Measurements from ENCODE around the gene MKNK2. TPM values are rescaled to one million over a fixed set of nuclear protein-coding genes. Genes with fewer than 3 reads are reported as not detected.

MKNK2 gene
- total and polyA plus RNA-seq, 10 of the 15 experiments (the other 5 are each of a cell fraction or from before 2014, with no cell fraction given): 9.6 to 365 (median 69.9) TPM

DNA sequence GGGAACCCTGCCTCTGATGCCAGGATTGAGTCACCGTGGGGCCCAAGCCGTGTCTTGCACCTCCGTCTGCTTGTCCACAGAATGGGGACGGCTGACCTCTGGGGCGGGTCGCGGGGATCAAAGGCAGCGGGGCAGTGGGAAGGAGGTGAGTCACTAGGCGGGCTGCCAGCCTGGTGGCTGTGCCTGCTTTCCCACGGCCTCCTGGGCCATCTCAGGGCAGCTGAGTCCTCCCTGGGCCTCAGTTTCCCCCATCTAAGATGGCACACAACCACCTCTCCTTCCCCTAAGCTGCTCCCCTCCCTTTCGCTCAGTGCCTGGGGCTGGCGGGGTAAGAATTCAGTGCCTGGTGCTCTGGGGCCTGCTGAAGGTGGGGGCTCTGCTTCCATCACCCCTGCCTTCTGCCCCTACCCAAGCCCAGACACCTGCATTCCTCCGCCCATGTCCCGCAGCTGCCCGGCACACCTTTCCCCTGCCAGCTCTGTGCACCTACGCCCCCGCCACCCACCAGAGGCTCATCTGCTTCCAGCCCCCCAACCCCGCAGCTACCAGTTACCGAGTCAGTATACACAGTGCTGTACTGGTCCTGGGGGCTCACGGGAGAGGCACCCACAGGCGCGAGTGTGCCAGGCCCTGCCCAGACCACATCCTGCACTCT is 3.5 kb downstream of the MKNK2 start:
- ATAC-seq: peak; percentile 0; the same call in 1 of the 3 replicates
- TF ChIP-seq ASH2L (IDR thresholded peaks at IDR 0.05; ENCODE audit: borderline replicate concordance, low read depth) (no peak), JUND (IDR thresholded peaks at IDR 0.05; ENCODE audit: low read depth, low read length) (no peak), SMAD5 (IDR thresholded peaks at IDR 0.05; ENCODE audit: low read depth) (no peak), MTA2 (IDR thresholded peaks at IDR 0.05; ENCODE audit: low read depth) (no peak), CHD1 (IDR thresholded peaks at IDR 0.05; ENCODE audit: low read depth, low read length) (no peak), ESRRA (IDR thresholded peaks at IDR 0.05; ENCODE audit: low read length) (no peak), EP300 (IDR thresholded peaks at IDR 0.05; ENCODE audit: borderline replicate concordance in 1 of 2, control insufficient read depth in 1 of 2, low read depth in 2 of 2, low read length in 2 of 2) (no peak), MXI1 (IDR thresholded peaks at IDR 0.05; ENCODE audit: low read depth, low read length) (no peak), BACH1 (IDR thresholded peaks at IDR 0.05; ENCODE audit: borderline replicate concordance) (0 out of 2 replicates have a peak, but pooled peaks have one; percentile 5), ZBED1 (IDR thresholded peaks at IDR 0.05; ENCODE audit: borderline replicate concordance) (no peak), EZH2 (IDR thresholded peaks at IDR 0.05; ENCODE audit: borderline replicate concordance, control insufficient read depth, low read depth, low read length) (no peak)
- TF ChIP-seq, protein P1, sequence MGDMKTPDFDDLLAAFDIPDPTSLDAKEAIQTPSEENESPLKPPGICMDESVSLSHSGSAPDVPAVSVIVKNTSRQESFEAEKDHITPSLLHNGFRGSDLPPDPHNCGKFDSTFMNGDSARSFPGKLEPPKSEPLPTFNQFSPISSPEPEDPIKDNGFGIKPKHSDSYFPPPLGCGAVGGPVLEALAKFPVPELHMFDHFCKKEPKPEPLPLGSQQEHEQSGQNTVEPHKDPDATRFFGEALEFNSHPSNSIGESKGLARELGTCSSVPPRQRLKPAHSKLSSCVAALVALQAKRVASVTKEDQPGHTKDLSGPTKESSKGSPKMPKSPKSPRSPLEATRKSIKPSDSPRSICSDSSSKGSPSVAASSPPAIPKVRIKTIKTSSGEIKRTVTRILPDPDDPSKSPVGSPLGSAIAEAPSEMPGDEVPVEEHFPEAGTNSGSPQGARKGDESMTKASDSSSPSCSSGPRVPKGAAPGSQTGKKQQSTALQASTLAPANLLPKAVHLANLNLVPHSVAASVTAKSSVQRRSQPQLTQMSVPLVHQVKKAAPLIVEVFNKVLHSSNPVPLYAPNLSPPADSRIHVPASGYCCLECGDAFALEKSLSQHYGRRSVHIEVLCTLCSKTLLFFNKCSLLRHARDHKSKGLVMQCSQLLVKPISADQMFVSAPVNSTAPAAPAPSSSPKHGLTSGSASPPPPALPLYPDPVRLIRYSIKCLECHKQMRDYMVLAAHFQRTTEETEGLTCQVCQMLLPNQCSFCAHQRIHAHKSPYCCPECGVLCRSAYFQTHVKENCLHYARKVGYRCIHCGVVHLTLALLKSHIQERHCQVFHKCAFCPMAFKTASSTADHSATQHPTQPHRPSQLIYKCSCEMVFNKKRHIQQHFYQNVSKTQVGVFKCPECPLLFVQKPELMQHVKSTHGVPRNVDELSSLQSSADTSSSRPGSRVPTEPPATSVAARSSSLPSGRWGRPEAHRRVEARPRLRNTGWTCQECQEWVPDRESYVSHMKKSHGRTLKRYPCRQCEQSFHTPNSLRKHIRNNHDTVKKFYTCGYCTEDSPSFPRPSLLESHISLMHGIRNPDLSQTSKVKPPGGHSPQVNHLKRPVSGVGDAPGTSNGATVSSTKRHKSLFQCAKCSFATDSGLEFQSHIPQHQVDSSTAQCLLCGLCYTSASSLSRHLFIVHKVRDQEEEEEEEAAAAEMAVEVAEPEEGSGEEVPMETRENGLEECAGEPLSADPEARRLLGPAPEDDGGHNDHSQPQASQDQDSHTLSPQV (IDR thresholded peaks at IDR 0.05): no peak
- TF ChIP-seq, protein P2, sequence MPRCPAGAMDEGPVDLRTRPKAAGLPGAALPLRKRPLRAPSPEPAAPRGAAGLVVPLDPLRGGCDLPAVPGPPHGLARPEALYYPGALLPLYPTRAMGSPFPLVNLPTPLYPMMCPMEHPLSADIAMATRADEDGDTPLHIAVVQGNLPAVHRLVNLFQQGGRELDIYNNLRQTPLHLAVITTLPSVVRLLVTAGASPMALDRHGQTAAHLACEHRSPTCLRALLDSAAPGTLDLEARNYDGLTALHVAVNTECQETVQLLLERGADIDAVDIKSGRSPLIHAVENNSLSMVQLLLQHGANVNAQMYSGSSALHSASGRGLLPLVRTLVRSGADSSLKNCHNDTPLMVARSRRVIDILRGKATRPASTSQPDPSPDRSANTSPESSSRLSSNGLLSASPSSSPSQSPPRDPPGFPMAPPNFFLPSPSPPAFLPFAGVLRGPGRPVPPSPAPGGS (IDR thresholded peaks at IDR 0.05; ENCODE audit: borderline replicate concordance, insufficient read depth, low read depth, low read length, poor library complexity, severe bottlenecking): peak; percentile 12
- TF ChIP-seq, protein P3, sequence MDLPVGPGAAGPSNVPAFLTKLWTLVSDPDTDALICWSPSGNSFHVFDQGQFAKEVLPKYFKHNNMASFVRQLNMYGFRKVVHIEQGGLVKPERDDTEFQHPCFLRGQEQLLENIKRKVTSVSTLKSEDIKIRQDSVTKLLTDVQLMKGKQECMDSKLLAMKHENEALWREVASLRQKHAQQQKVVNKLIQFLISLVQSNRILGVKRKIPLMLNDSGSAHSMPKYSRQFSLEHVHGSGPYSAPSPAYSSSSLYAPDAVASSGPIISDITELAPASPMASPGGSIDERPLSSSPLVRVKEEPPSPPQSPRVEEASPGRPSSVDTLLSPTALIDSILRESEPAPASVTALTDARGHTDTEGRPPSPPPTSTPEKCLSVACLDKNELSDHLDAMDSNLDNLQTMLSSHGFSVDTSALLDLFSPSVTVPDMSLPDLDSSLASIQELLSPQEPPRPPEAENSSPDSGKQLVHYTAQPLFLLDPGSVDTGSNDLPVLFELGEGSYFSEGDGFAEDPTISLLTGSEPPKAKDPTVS (IDR thresholded peaks at IDR 0.05; ENCODE audit: low read depth, low read length): no peak

More for the DNA sequence above, 3.5 kb downstream of the MKNK2 start:
- Histone ChIP-seq H3K79me2 (ENCODE audit: control insufficient read depth, insufficient read depth, low read length) (peaks cover 69% of the 10 kb centered on the region), H3K36me3 (ENCODE audit: control insufficient read depth in 2 of 2, insufficient read depth in 2 of 2, low read length in 1 of 2) (peaks cover 6 to 14% of the 10 kb centered on the region in 2 experiments; a peak in 3 of 4 replicates), H3K4me3 (peak overlapping the region; percentile 83), H4K20me1 (ENCODE audit: control insufficient read depth, insufficient read depth) (peaks cover 14% of the 10 kb centered on the region), H3K4me2 (ENCODE audit: control insufficient read depth, insufficient read depth) (peak overlapping the region; percentile 91), H3K27me3 (replicated peaks in 1 of 2; ENCODE audit: control insufficient read depth in 2 of 2, insufficient read depth in 2 of 2, low read length in 1 of 2) (no peaks in the 10 kb centered on the region), H3K4me1 (ENCODE audit: control insufficient read depth, insufficient read depth, low read length) (peaks cover 45% of the 10 kb centered on the region), H3K9me3 (replicated peaks; ENCODE audit: control insufficient read depth, insufficient read depth, low read length) (no peaks in the 10 kb centered on the region), H3K9ac (ENCODE audit: control insufficient read depth, insufficient read depth, low read length) (peak overlapping the region; percentile 8), H3K27ac (ENCODE audit: control insufficient read depth, insufficient read depth) (peak overlapping the region; percentile 39), H2AFZ (ENCODE audit: control insufficient read depth, low read depth, low read length) (no peak overlapping the region)
- SMC1A ChIA-PET (ENCODE audit: uncharacterized antibody, unreplicated experiment): interaction anchor here (1.0 to 1.2 kb wide), 2 partner anchors 36 to 104 kb away, joined by 3 to 5 read pairs; partner anchors contain the start of gene AP3D1
- RAD21 ChIA-PET (ENCODE audit: unreplicated experiment): interaction anchor here (1.3 kb wide), 1 partner anchor 21 kb away, joined by 3 read pairs; no protein-coding TSS in a partner anchor
- 5% methylated on average over 22 of the region's 22 CpGs for WGBS (ENCODE audit: insufficient coverage, insufficient replicate concordance, low lambda C conversion rate, missing lambda C conversion rate)
- FAIRE-seq (no peak), DNase-seq (ENCODE audit: low read depth, low spot score) (no peak)
- intact Hi-C loops (cut with micrococcal nuclease; ENCODE audit: unreplicated experiment): no loop called here
- CTCF ChIA-PET: interaction anchor here (0.9 to 1.6 kb wide), 5 partner anchors 15 to 108 kb away, joined by 3 to 10 read pairs (median 4); no protein-coding TSS in a partner anchor
- POLR2A ChIA-PET: interaction anchor here (0.5 to 1.8 kb wide), 7 partner anchors 13 to 46 kb away, joined by 3 to 11 read pairs (median 4); no protein-coding TSS in a partner anchor
- BruUV-seq (replicated peaks): no TSS peak
- in situ Hi-C loops (cut with MboI): no loop called here
